CD4-positive, alpha-beta T cell (primary cell): ENCODE data around the gene NPAS4. TPM values are rescaled to one million over a fixed set of nuclear protein-coding genes. Genes with fewer than 3 reads are reported as not detected.
"Not testable (repeated sequence)": the region's sequence is repeated elsewhere in the genome, so short reads cannot be mapped to it uniquely, and the experiment has no call there.

Source experiments
- ATAC-seq: fragments of 200-7000 bp; cut with Tn5 transposase; one replicate; pipeline ENCODE4 v1.10.0; 2022; ENCODE audit warnings: mild to moderate bottlenecking; ENCODE audit not compliant: poor library complexity
- CTCF ChIA-PET: fragments of 350-600 bp; sonication (Branson Sonifier 250); formaldehyde crosslinking; loops from one replicate; lab custom pipeline; 2021; ENCODE audit warnings: antibody characterized with exemption, inconsistent platforms; lab: Charles Lee
- POLR2A ChIA-PET: fragments of 350-600 bp; sonication (Branson Sonifier 250); formaldehyde crosslinking; loops from one replicate; lab custom pipeline; 2021; ENCODE audit warnings: antibody characterized with exemption, inconsistent platforms; lab: Charles Lee
- DNase-seq, 14 experiments: peaks; one replicate each; pipeline ENCODE4 v3.0.0-alpha.2; 2013 to 2020; ENCODE audit warnings: mixed read lengths in 2 of 14
- H3K27ac ChIP-seq, 2 donors: one replicate each; pipeline versions ENCODE4 v1.5.1 to v1.7.0; 2013; ENCODE audit warnings: low read length in 2 of 2, low read depth in 1 of 2, mild to moderate bottlenecking in 1 of 2
- H3K27me3 ChIP-seq, 2 experiments: 1 replicate in 1 of 2; 2 replicates in 1 of 2; pipeline versions ENCODE4 v1.6.1 to v1.7.0; 2013; ENCODE audit warnings: low read length in 2 of 2, control low read depth in 1 of 2, mild to moderate bottlenecking in 1 of 2, moderate library complexity in 1 of 2; ENCODE audit not compliant: insufficient read depth in 2 of 2, control insufficient read depth in 1 of 2
- H3K36me3 ChIP-seq: one replicate; pipeline ENCODE4 v1.6.1; 2013; ENCODE audit warnings: low read length, control low read depth; ENCODE audit not compliant: insufficient read depth
- H3K4me1 ChIP-seq: one replicate; pipeline ENCODE4 v1.6.1; 2013; ENCODE audit warnings: low read length, control low read depth; ENCODE audit not compliant: insufficient read depth
- H3K4me3 ChIP-seq: one replicate; pipeline ENCODE4 v1.5.1; 2013; ENCODE audit warnings: mild to moderate bottlenecking, low read length, moderate library complexity
- H3K9me3 ChIP-seq, 2 experiments: 1 replicate in 1 of 2; 2 replicates in 1 of 2; pipeline versions ENCODE4 v1.6.1 to v1.7.0; 2013; ENCODE audit warnings: low read length in 2 of 2, mild to moderate bottlenecking in 2 of 2, control low read depth in 1 of 2, moderate library complexity in 1 of 2; ENCODE audit not compliant: control insufficient read depth in 1 of 2, insufficient read depth in 1 of 2
- H3K27ac Mint-ChIP-seq: one replicate; pipeline ENCODE4 v1.8.0; 2020; ENCODE audit warnings: mixed read lengths
- H3K27me3 Mint-ChIP-seq: one replicate; pipeline ENCODE4 v1.8.0; 2021; ENCODE audit warnings: mixed read lengths
- H3K36me3 Mint-ChIP-seq: one replicate; pipeline ENCODE4 v1.8.0; 2021; ENCODE audit warnings: low read depth, mixed read lengths
- H3K4me1 Mint-ChIP-seq: one replicate; pipeline ENCODE4 v1.8.0; 2021; ENCODE audit warnings: low read depth, mixed read lengths
- H3K4me3 Mint-ChIP-seq: one replicate; pipeline ENCODE4 v1.8.0; 2020; ENCODE audit warnings: mild to moderate bottlenecking, mixed read lengths
- H3K9me3 Mint-ChIP-seq: one replicate; pipeline ENCODE4 v1.8.0; 2020; ENCODE audit warnings: mixed read lengths
- intact Hi-C, 2 experiments: fragments of 100-400 bp; cut with DNase I in 1 of 2; cut with micrococcal nuclease in 1 of 2; formaldehyde crosslinking; loops; one replicate each; pipeline versions ENCODE4 v1.15.1 to v1.9.0; 2023 to 2025; cut with DNase I, micrococcal nuclease
- total RNA-seq, 174 experiments: library from RNA in 2 of 174; stranded (reverse) in 2 of 174; gene quantifications; one replicate each; pipeline ENCODE4 v1.2.3 and lab custom pipeline; 2021 to 2026
- TF ChIP-seq, protein P1 (sequence below): fragments of 200-600 bp; IDR thresholded peaks from one replicate; pipeline ENCODE4 v1.8.0; 2022; ENCODE audit warnings: antibody characterized with exemption, mild to moderate bottlenecking

The NPAS4 gene
- total RNA-seq, 2 experiments from 2014 or later: not detected

DNA sequence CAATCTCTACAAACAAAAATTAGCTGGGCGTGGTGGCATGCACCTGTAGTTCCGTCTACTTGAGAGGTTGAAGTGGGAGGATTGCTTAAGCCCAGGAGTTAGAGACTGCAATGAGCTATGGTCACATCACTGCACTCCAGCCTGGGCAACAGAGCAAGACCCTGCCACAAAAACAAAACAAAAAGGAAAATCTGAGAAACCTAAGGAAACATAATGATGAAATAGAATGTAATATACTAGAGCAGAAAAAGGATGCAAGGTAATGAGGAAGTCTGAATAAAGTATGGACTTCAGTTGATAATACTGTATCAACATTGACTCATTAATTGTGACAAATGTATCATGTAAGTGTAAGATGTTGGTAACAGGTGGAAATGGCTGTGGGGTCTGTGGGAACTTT is 8.1 kb downstream of the NPAS4 start:
- Histone ChIP-seq H3K9me3 (peaks cover 0 to 6% of the 10 kb centered on the region in 2 experiments), H3K4me3 (no peak overlapping the region), H3K27me3 (no peaks in the 10 kb centered on the region), H3K4me1 (no peaks in the 10 kb centered on the region), H3K27ac (no peak overlapping the region), H3K36me3 (peaks cover 2% of the 10 kb centered on the region)
- DNase-seq (no peak), ATAC-seq (no peak)
- ChIA-PET POLR2A (interaction anchor here (1.1 kb wide), 1 partner anchor 10 kb away, joined by 4 read pairs; the partner anchor contains the start of gene MRPL11), CTCF (interaction anchor here (0.6 to 3.7 kb wide), 3 partner anchors 10 to 1048 kb away, joined by 3 to 22 read pairs (median 4); partner anchors contain the start of gene MRPL11)
- Mint-ChIP-seq H3K4me3 (no peak overlapping the region), H3K36me3 (peaks cover 15% of the 10 kb centered on the region), H3K27ac (no peak overlapping the region), H3K4me1 (peaks cover 5% of the 10 kb centered on the region), H3K9me3 (no peaks in the 10 kb centered on the region), H3K27me3 (peaks cover 4% of the 10 kb centered on the region)
- intact Hi-C loops: loop anchor here in 1 of 2 experiments (1.0 kb wide), 1 partner anchor 21 kb away; no protein-coding TSS in a partner anchor
- TF ChIP-seq, protein P1, sequence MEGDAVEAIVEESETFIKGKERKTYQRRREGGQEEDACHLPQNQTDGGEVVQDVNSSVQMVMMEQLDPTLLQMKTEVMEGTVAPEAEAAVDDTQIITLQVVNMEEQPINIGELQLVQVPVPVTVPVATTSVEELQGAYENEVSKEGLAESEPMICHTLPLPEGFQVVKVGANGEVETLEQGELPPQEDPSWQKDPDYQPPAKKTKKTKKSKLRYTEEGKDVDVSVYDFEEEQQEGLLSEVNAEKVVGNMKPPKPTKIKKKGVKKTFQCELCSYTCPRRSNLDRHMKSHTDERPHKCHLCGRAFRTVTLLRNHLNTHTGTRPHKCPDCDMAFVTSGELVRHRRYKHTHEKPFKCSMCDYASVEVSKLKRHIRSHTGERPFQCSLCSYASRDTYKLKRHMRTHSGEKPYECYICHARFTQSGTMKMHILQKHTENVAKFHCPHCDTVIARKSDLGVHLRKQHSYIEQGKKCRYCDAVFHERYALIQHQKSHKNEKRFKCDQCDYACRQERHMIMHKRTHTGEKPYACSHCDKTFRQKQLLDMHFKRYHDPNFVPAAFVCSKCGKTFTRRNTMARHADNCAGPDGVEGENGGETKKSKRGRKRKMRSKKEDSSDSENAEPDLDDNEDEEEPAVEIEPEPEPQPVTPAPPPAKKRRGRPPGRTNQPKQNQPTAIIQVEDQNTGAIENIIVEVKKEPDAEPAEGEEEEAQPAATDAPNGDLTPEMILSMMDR: no peak

DNA sequence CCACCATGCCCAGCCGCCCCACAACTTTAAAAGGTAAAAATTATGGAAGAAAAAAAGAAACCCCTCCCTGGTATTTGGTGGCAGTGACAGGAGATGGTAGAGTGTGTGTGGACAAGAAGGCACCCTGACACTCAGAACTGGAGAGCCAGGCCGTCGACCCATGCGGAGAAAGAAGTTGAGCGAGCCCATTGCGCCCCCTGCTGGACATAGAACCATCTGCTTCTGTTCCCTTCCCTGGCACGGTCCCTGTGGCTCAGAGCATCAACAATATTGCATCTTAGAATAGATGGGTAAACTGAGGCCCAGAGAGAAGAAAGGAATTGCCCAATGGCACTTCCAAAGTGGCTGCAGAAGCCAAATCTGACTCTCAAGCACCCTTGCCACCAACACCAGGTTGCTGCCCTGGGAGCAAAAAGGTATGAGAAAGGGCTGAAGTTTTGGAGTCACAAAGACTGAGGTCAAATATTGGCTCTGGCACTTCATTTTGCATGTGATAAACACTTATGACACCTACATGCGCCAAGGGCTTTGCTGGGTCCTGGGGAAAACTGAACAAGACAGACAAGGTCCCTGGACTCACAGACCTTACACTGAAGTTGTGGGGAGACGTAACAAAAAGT is 9.3 kb downstream of the NPAS4 start:
- peaks cover 6% of the 10 kb centered on the region for H3K36me3 ChIP-seq
- CTCF ChIA-PET: interaction anchor here (0.6 to 3.7 kb wide), 5 partner anchors 9 to 341 kb away, joined by 3 to 22 read pairs (median 4); partner anchors contain the start of gene MRPL11
- ATAC-seq (peak; percentile 68), DNase-seq (peak; percentile 56 to 87 (median 64))
- Mint-ChIP-seq H3K4me1 (peaks cover 5% of the 10 kb centered on the region), H3K36me3 (peaks cover 19% of the 10 kb centered on the region), H3K4me3 (no peak overlapping the region), H3K27me3 (peaks cover 4% of the 10 kb centered on the region), H3K27ac (no peak overlapping the region), H3K9me3 (no peaks in the 10 kb centered on the region)
- intact Hi-C loops: loop anchor here (1.0 kb wide), 1 partner anchor 22 kb away; no protein-coding TSS in a partner anchor
- H3K4me1 ChIP-seq: no peaks in the 10 kb centered on the region
- H3K27ac ChIP-seq: no peak overlapping the region
- no peaks in the 10 kb centered on the region for H3K27me3 ChIP-seq
- POLR2A ChIA-PET: interaction anchor here (1.1 kb wide), 1 partner anchor 9 kb away, joined by 4 read pairs; the partner anchor contains the start of gene MRPL11
- H3K4me3 ChIP-seq: no peak overlapping the region
- TF ChIP-seq, protein P1: peak; percentile 81
- peaks cover 0 to 6% of the 10 kb centered on the region in 2 experiments for H3K9me3 ChIP-seq

DNA sequence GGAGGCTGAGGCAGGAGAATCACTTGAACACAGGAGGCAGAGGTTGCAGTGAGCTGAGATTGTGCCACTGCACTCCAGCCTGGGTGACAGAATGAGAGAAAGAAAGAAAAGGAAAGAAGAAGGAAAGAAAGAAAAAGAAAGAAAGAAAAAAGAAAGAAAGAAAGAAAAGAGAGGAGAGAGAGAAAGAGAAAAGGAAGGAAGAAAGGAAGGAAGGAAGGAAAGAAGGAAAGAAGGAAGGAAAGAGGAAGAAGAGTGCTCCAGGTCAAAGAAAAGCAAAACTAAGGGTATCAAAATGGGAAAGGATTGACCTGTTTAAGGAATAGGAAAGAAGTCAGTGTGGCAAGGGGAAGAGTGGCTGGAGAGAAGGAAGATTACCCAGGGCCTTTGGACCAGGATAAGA is 10.5 kb downstream of the NPAS4 start:
- ATAC-seq, H3K27ac Mint-ChIP-seq, H3K4me3 Mint-ChIP-seq, intact Hi-C loops, H3K27ac ChIP-seq, H3K4me3 ChIP-seq, H3K4me1 ChIP-seq, H3K4me1 Mint-ChIP-seq, H3K27me3 Mint-ChIP-seq, H3K9me3 ChIP-seq, DNase-seq, H3K9me3 Mint-ChIP-seq, H3K27me3 ChIP-seq: not testable (repeated sequence)
- peaks cover 16% of the 10 kb centered on the region for H3K36me3 ChIP-seq
- POLR2A ChIA-PET: interaction anchor here (0.7 kb wide), 1 partner anchor 140 kb away, joined by 3 read pairs; the partner anchor contains the start of gene TMEM151A
- CTCF ChIA-PET: interaction anchor here (3.7 kb wide), 1 partner anchor 7 kb away, joined by 22 read pairs; the partner anchor contains the start of gene MRPL11
- H3K36me3 Mint-ChIP-seq: peaks cover 31% of the 10 kb centered on the region

DNA sequence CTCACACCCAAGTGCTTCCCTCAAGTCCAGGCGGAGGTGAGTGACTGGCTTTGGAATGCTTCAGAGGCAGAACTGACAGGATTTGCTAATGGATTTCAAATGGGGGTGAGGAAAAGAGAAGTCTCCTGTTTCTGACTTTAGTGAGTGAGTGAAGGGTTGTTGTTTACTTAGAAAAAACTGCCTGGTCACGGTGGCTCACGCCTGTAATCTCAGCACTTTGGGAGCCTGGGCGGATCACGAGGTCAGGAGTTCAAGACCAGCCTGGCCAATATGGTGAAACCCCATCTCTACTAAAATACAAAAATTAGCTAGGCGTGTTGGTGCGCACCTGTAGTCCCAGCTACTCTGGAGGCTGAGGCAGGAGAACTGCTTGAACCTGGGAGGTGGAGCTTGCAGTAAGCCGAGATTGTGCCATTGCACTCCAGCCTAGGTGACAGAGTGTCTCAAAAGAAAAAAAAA is 11.1 kb downstream of the NPAS4 start:
- ATAC-seq, H3K27me3 ChIP-seq, POLR2A ChIA-PET, DNase-seq, CTCF ChIA-PET, H3K9me3 Mint-ChIP-seq, H3K27me3 Mint-ChIP-seq, intact Hi-C loops, H3K4me1 ChIP-seq, H3K4me3 Mint-ChIP-seq, H3K9me3 ChIP-seq, H3K27ac ChIP-seq, H3K27ac Mint-ChIP-seq, H3K4me1 Mint-ChIP-seq, H3K4me3 ChIP-seq: not testable (repeated sequence)
- H3K36me3 Mint-ChIP-seq: peaks cover 38% of the 10 kb centered on the region
- peaks cover 23% of the 10 kb centered on the region for H3K36me3 ChIP-seq
